ENCODE results near the gene AGRP. TPM values are rescaled to one million over a fixed set of nuclear protein-coding genes. Genes with fewer than 3 reads are reported as not detected.

The AGRP gene
- total RNA-seq, 1 experiment from 2014 or later: not detected

GRCh38 chr16:67446968-67447507 lies 36.3 kb downstream of the AGRP start:
- no peak overlapping the region for H2BK120ac ChIP-seq (ENCODE audit: low read depth, low read length, poor library complexity, severe bottlenecking)
- H2BK15ac ChIP-seq (ENCODE audit: low read depth, low read length): no peak overlapping the region
- H3K27me3 ChIP-seq (ENCODE audit: insufficient read depth, low read length): no peaks in the 10 kb centered on the region
- no peak overlapping the region for H3K27ac ChIP-seq (ENCODE audit: insufficient read length, low read depth, low read length)
- no peaks in the 10 kb centered on the region for H3K9me3 ChIP-seq (ENCODE audit: control insufficient read depth, low read depth, low read length)
- H2BK5ac ChIP-seq (ENCODE audit: insufficient read length, low read length): no peak overlapping the region
- Mint-ChIP-seq H3K27ac (peak overlapping the region in 1 of 3 experiments; percentile 65; a peak in 2 of 7 replicates), H3K4me3 (no peak overlapping the region), H3K27me3 (ENCODE audit: low read depth) (no peaks in the 10 kb centered on the region), H3K36me3 (ENCODE audit: insufficient read depth in 1 of 3, low read depth in 3 of 3) (peaks cover 0 to 24% (median 11%) of the 10 kb centered on the region in 3 experiments; a peak in 6 of 7 replicates), H3K4me1 (peaks cover 11% of the 10 kb centered on the region in 2 experiments), H3K9me3 (no peaks in the 10 kb centered on the region)
- no peak overlapping the region for H3K23ac ChIP-seq (ENCODE audit: insufficient read length, low read depth, low read length)
- TF ChIP-seq CTCF (conservative IDR thresholded peaks at IDR 0.05): no peak
- no peak overlapping the region for H3K9ac ChIP-seq (ENCODE audit: extremely low read depth, insufficient read length, low read length)
- no peaks in the 10 kb centered on the region for H3K79me1 ChIP-seq (ENCODE audit: insufficient read depth, low read depth, low read length, poor library complexity, severe bottlenecking)
- no peak overlapping the region for H3K56ac ChIP-seq (ENCODE audit: insufficient read length, low read depth, low read length)
- H3K4me1 ChIP-seq (ENCODE audit: insufficient read depth, low read length): no peaks in the 10 kb centered on the region
- H3K18ac ChIP-seq (ENCODE audit: insufficient read length, low read depth, low read length): no peak overlapping the region
- no CpG with 5 or more reads among the region's 8 CpGs for whole genome bisulfite sequencing (ENCODE audit: extremely low coverage, insufficient read length, low lambda C conversion rate)
- no peak overlapping the region for H4K8ac ChIP-seq (replicated peaks; ENCODE audit: insufficient read length, low read depth, low read length)
- H2AK5ac ChIP-seq (ENCODE audit: insufficient read length, low read length): no peak overlapping the region
- no peaks in the 10 kb centered on the region for H4K20me1 ChIP-seq (ENCODE audit: control insufficient read depth, insufficient read depth, insufficient read length)
- H2BK12ac ChIP-seq (ENCODE audit: insufficient read length, low read depth, low read length): no peak overlapping the region
- no peak overlapping the region for H2BK20ac ChIP-seq (ENCODE audit: low read depth, low read length, poor library complexity, severe bottlenecking)
- no peak overlapping the region for H3K4me2 ChIP-seq (ENCODE audit: insufficient read depth, insufficient read length, low read length)
- H3K23me2 ChIP-seq (ENCODE audit: insufficient read length, low read depth, low read length, poor library complexity, severe bottlenecking): no peaks in the 10 kb centered on the region
- DNase-seq: no peak
- H2AFZ ChIP-seq (ENCODE audit: low read length): no peak overlapping the region
- no peak overlapping the region for H4K91ac ChIP-seq (ENCODE audit: insufficient read length, low read depth, low read length)
- no peak overlapping the region for H3K4ac ChIP-seq (ENCODE audit: low read depth, low read length)
- no peak overlapping the region for H3K14ac ChIP-seq (ENCODE audit: insufficient read depth, low read length)
- H3K79me2 ChIP-seq (ENCODE audit: insufficient read depth, low read length): no peaks in the 10 kb centered on the region
- H3T11ph ChIP-seq (ENCODE audit: low read length): no peak overlapping the region
- no peak overlapping the region for H4K5ac ChIP-seq (ENCODE audit: insufficient read length, low read depth, low read length)
